ENCODE data around the gene SOX5. TPM values are rescaled to one million over a fixed set of nuclear protein-coding genes. Genes with fewer than 3 reads are reported as not detected.

Gene SOX5
- total RNA-seq, 1 donor from 2014 or later, result 20.1 TPM

- H3K4me1 ChIP-seq, result no peaks in the 10 kb centered on the region
- intact Hi-C loops (cut with DNase I), result no loop called here
- no peak overlapping the region for H3K27ac ChIP-seq
- no peak for DNase-seq
- no peak for ATAC-seq
- H3K4me3 ChIP-seq, result no peak overlapping the region
- no peaks in the 10 kb centered on the region for H3K36me3 ChIP-seq
- TF ChIP-seq CTCF (IDR thresholded peaks at IDR 0.05), result no peak
- H3K9me3 ChIP-seq, result no peaks in the 10 kb centered on the region
- H3K27me3 ChIP-seq, result no peaks in the 10 kb centered on the region
Measured at GRCh38 chr12:23618718-23619117, 330.8 kb downstream of the SOX5 start.

- DNase-seq (no peak), ATAC-seq (no peak)
- H3K9me3 ChIP-seq, result no peaks in the 10 kb centered on the region
- H3K27me3 ChIP-seq, result no peaks in the 10 kb centered on the region
- intact Hi-C loops (cut with DNase I), result no loop called here
- no peaks in the 10 kb centered on the region for H3K36me3 ChIP-seq
- no peaks in the 10 kb centered on the region for H3K4me1 ChIP-seq
- no peak overlapping the region for H3K4me3 ChIP-seq
- no peak for TF ChIP-seq CTCF (IDR thresholded peaks at IDR 0.05)
- H3K27ac ChIP-seq, result no peak overlapping the region
Measured at GRCh38 chr12:23617749-23618148, 331.7 kb downstream of the SOX5 start.

GRCh38 chr12:23614280-23614679, 335.2 kb downstream of the SOX5 start:
- Histone ChIP-seq H3K4me3 (no peak overlapping the region), H3K27ac (no peak overlapping the region), H3K9me3 (no peaks in the 10 kb centered on the region), H3K36me3 (no peaks in the 10 kb centered on the region), H3K27me3 (no peaks in the 10 kb centered on the region), H3K4me1 (no peaks in the 10 kb centered on the region)
- no peak for TF ChIP-seq CTCF (IDR thresholded peaks at IDR 0.05)
- DNase-seq, result no peak
- intact Hi-C loops (cut with DNase I), result no loop called here
- no peak for ATAC-seq

GRCh38 chr12:23611320-23611719, 338.1 kb downstream of the SOX5 start:
- ATAC-seq (no peak), DNase-seq (no peak)
- Histone ChIP-seq H3K27me3 (no peaks in the 10 kb centered on the region), H3K9me3 (no peaks in the 10 kb centered on the region), H3K27ac (no peak overlapping the region), H3K4me3 (no peak overlapping the region), H3K4me1 (no peaks in the 10 kb centered on the region), H3K36me3 (no peaks in the 10 kb centered on the region)
- intact Hi-C loops (cut with DNase I), result no loop called here
- TF ChIP-seq CTCF (IDR thresholded peaks at IDR 0.05), result no peak

- TF ChIP-seq CTCF (IDR thresholded peaks at IDR 0.05), result no peak
- Histone ChIP-seq H3K4me1 (no peaks in the 10 kb centered on the region), H3K36me3 (no peaks in the 10 kb centered on the region), H3K27me3 (no peaks in the 10 kb centered on the region), H3K27ac (no peak overlapping the region), H3K9me3 (peaks cover 4% of the 10 kb centered on the region), H3K4me3 (no peak overlapping the region)
- intact Hi-C loops (cut with DNase I), result no loop called here
- DNase-seq (no peak), ATAC-seq (no peak)
Measured at GRCh38 chr12:23600919-23601318, 348.6 kb downstream of the SOX5 start.

GRCh38 chr12:23596568-23596967, 352.9 kb downstream of the SOX5 start:
- ATAC-seq (no peak), DNase-seq (no peak)
- Histone ChIP-seq H3K4me3 (no peak overlapping the region), H3K36me3 (no peaks in the 10 kb centered on the region), H3K4me1 (no peaks in the 10 kb centered on the region), H3K27me3 (no peaks in the 10 kb centered on the region), H3K27ac (no peak overlapping the region), H3K9me3 (peaks cover 4% of the 10 kb centered on the region)
- TF ChIP-seq CTCF (IDR thresholded peaks at IDR 0.05), result no peak
- intact Hi-C loops (cut with DNase I), result no loop called here

Data from upper lobe of right lung (tissue), 1 donor.